Breast epithelium (tissue), 3 donors: ENCODE data around the gene MORN1.

Experiments
- POLR2A ChIP-seq: fragments of 450-650 bp; IDR thresholded peaks from one replicate; pipeline ENCODE4 v1.6.1; 2016; ENCODE audit warnings: antibody characterized with exemption, mild to moderate bottlenecking, moderate library complexity
- POLR2AphosphoS5 ChIP-seq, 3 donors: sonication (generic); formaldehyde crosslinking; IDR thresholded peaks; one replicate each; pipeline ENCODE4 v1.6.1; 2017; ENCODE audit warnings: antibody characterized with exemption in 3 of 3

DNA sequence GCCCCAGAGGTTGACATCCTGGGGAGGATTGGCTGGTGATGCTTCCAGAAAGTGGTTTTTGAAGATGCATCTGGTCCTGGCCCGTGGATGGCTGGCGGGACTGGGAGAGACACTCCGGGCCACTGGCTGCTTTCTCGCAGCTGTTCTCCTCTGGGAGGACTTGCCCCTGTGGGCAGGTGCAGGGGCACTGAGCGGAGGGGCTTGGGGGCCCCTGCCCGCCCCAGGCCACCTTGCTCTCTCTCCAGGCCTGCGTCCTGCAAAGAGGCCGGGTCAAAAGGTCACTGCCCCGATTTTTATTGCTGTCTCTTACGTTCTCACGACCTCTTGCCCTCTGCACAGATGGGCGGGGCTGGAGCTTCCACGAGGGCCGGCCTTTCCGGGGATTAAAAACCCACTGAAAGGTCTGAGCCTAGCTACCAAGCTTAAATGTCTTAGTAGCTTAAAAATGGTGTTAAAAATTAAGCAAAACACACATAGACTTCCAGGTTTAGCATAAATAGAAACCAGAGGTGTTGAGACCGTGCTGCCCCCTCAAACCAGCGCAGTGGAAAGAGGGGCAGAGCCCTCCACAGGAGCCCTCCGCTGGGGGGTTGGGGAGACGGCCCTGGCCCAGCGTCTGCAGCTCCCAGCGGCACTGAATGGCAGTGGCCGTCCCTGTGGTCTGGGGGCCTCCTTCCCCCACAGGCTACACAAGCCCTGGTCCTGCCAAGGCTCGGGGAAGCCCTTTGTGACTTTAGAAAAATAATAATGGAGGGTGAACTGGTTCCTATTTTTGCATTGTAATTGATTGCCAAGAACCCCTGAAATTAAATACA, 119.3 kb downstream of the MORN1 start:
- no peak for TF ChIP-seq POLR2A
- no peak for TF ChIP-seq POLR2AphosphoS5 (IDR thresholded peaks at IDR 0.05)
